CD14-positive monocyte (primary cell): Measurements from ENCODE around the gene MYRF. TPM values are rescaled to one million over a fixed set of nuclear protein-coding genes. Genes with fewer than 3 reads are reported as not detected.
A peak's percentile ranks its signal among the peaks of the same experiment; 100 is the strongest.

Experiments
- DNase-seq, 3 donors: peaks; one replicate each; pipeline ENCODE4 v3.0.0-alpha.2; 2011 to 2022
- H2AFZ ChIP-seq: 2 replicates; pipeline ENCODE4 v1.6.0; 2012; ENCODE audit warnings: mild to moderate bottlenecking, low read depth, low read length, inconsistent platforms; ENCODE audit not compliant: insufficient read depth, poor library complexity, severe bottlenecking
- H3K27ac ChIP-seq, 2 donors: 1 replicate in 1 of 2; 2 replicates in 1 of 2; pipeline ENCODE4 v1.5.1; 2012 to 2013; ENCODE audit warnings: low read length in 2 of 2, control low read depth in 1 of 2, inconsistent platforms in 1 of 2, low read depth in 1 of 2, mild to moderate bottlenecking in 1 of 2
- H3K27me3 ChIP-seq, 2 donors: one replicate each; pipeline versions ENCODE4 v1.6.0 to v1.6.1; 2011 to 2013; ENCODE audit warnings: low read length in 2 of 2; ENCODE audit not compliant: control insufficient read depth in 2 of 2, insufficient read depth in 2 of 2
- H3K36me3 ChIP-seq, 2 donors: replicated peaks in 1 of 2; 1 replicate in 1 of 2; 2 replicates in 1 of 2; pipeline versions ENCODE4 v1.5.1 to v1.6.1; 2012 to 2013; ENCODE audit warnings: low read length in 2 of 2, control low read depth in 1 of 2, inconsistent platforms in 1 of 2, mild to moderate bottlenecking in 1 of 2; ENCODE audit not compliant: insufficient read depth in 2 of 2, control insufficient read depth in 1 of 2
- H3K4me1 ChIP-seq, 2 donors: 1 replicate in 1 of 2; 2 replicates in 1 of 2; pipeline versions ENCODE4 v1.5.1 to v1.6.1; 2012 to 2013; ENCODE audit warnings: low read length in 2 of 2, control low read depth in 1 of 2, inconsistent platforms in 1 of 2, mild to moderate bottlenecking in 1 of 2, moderate library complexity in 1 of 2; ENCODE audit not compliant: insufficient read depth in 2 of 2, control insufficient read depth in 1 of 2
- H3K4me2 ChIP-seq: replicated peaks from 2 replicates; pipeline ENCODE3; 2012; ENCODE audit warnings: low read length, moderate library complexity, mild to moderate bottlenecking; ENCODE audit not compliant: poor library complexity, severe bottlenecking; ENCODE audit errors: extremely low read depth
- H3K4me3 ChIP-seq, 3 experiments: fragments of 200-600 bp in 1 of 3; sonication (generic) in 1 of 3; replicated peaks in 1 of 3; 1 replicate in 2 of 3; 2 replicates in 1 of 3; pipeline ENCODE4 v1.5.1; 2011 to 2013; ENCODE audit warnings: low read length in 3 of 3, mild to moderate bottlenecking in 3 of 3, control low read depth in 2 of 3, low read depth in 2 of 3, inconsistent platforms in 1 of 3, moderate library complexity in 1 of 3
- H3K79me2 ChIP-seq: 2 replicates; pipeline ENCODE4 v1.6.0; 2012; ENCODE audit warnings: mild to moderate bottlenecking, control low read depth, inconsistent platforms, low read length, moderate library complexity; ENCODE audit not compliant: insufficient read depth
- H3K9ac ChIP-seq: 2 replicates; pipeline ENCODE4 v1.6.0; 2017; ENCODE audit warnings: low read length, mild to moderate bottlenecking; ENCODE audit not compliant: insufficient read depth, poor library complexity, severe bottlenecking
- H3K9me3 ChIP-seq, 2 donors: replicated peaks in 1 of 2; 1 replicate in 1 of 2; 2 replicates in 1 of 2; pipeline versions ENCODE4 v1.5.1 to v1.6.1; 2012 to 2013; ENCODE audit warnings: low read length in 2 of 2, control low read depth in 1 of 2; ENCODE audit not compliant: control insufficient read depth in 1 of 2, insufficient read depth in 1 of 2
- H4K20me1 ChIP-seq: 2 replicates; pipeline ENCODE4 v1.6.0; 2012; ENCODE audit warnings: mild to moderate bottlenecking, low read length, control low read depth, moderate library complexity; ENCODE audit not compliant: insufficient read depth
- H3K27ac Mint-ChIP-seq, 7 donors: one replicate each; pipeline ENCODE4 v1.8.0; 2020; ENCODE audit warnings: mild to moderate bottlenecking in 7 of 7, mixed read lengths in 7 of 7, moderate library complexity in 6 of 7, inconsistent platforms in 2 of 7
- H3K27me3 Mint-ChIP-seq, 3 donors: one replicate each; pipeline ENCODE4 v1.8.0; 2021 to 2022; ENCODE audit warnings: low read depth in 3 of 3, mild to moderate bottlenecking in 3 of 3, mixed read lengths in 3 of 3, moderate library complexity in 3 of 3, inconsistent platforms in 1 of 3
- H3K36me3 Mint-ChIP-seq, 2 donors: one replicate each; pipeline ENCODE4 v1.8.0; 2020; ENCODE audit warnings: mixed read lengths in 2 of 2, inconsistent platforms in 1 of 2, mild to moderate bottlenecking in 1 of 2
- H3K4me1 Mint-ChIP-seq: one replicate; pipeline ENCODE4 v1.8.0; 2020; ENCODE audit warnings: mild to moderate bottlenecking, mixed read lengths
- H3K4me3 Mint-ChIP-seq, 2 donors: one replicate each; pipeline ENCODE4 v1.8.0; 2020; ENCODE audit warnings: mild to moderate bottlenecking in 2 of 2, mixed read lengths in 2 of 2, moderate library complexity in 1 of 2
- H3K9me3 Mint-ChIP-seq, 7 donors: one replicate each; pipeline ENCODE4 v1.8.0; 2020 to 2022; ENCODE audit warnings: mixed read lengths in 7 of 7, mild to moderate bottlenecking in 6 of 7, moderate library complexity in 6 of 7, inconsistent platforms in 2 of 7
- CTCF ChIP-seq: fragments of 200-600 bp; IDR thresholded peaks from one replicate; pipeline ENCODE4 v1.8.0; 2022; ENCODE audit warnings: antibody characterized with exemption, mild to moderate bottlenecking
- WGBS: methylation state at CpG from one replicate; pipeline ENCODE4 v1.1.5; 2013; ENCODE audit warnings: missing lambda C conversion rate; ENCODE audit not compliant: insufficient coverage; 5-methylcytosine and 5-hydroxymethylcytosine counted together
- intact Hi-C, 2 donors: fragments of 100-400 bp; cut with micrococcal nuclease; formaldehyde crosslinking; loops; one replicate each; pipeline versions ENCODE4 v1.15.0 to v1.15.1; 2023
- polyA plus RNA-seq, 3 donors: library from polyadenylated mRNA; depleted of rRNA in 1 of 3; unstranded in 2 of 3; stranded (reverse) in 1 of 3; fragments of 300-500 nt in 2 of 3; fragments of >200 nt in 1 of 3; fragmentation: Illumina TruSeq in 2 of 3; gene quantifications; 1 replicate in 2 of 3; 2 replicates in 1 of 3; pipeline ENCODE4 v1.2.3, GENCODE V29; 2012 to 2021

The MYRF gene
- polyA plus RNA-seq, 3 donors, result 0.18 to 0.19 TPM; not detected in 1

DNA sequence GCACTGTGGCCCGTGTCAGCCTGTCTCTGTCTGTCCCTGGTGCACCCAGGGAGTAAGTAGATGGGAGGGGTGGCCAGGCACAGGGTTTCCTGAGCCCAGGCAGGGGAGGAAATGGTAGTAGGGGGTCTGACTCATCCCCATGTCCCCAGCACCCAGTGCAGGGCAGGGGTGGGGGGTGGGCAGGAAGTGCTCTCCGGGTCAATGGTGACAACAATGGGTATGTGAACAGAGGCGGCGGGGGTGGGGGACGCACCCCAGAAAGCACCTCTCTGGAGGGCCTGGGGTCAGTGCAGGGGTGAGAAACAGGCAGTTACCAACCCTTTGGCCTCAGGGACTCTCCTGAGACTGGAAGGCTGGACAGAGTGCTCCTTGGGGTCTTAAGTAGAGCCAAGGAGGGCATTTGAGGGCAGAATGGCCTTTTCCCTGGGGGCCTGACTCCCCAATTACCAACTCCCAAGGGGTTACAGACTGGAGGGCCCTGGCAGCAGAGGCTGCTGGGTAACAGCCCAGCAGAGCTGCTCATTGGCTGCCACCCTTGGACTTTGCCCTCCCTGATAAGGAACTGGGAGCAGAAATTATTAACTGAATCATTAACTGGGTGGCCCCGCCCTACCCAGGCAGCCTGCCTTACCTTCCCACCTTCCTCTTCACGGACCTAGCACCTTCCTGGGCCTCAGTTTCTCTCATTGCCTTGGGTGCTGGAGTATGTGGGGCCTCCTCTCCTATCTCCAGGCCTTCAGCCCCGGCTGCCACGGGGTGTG is 4.2 kb downstream of the MYRF start:
- H3K36me3 ChIP-seq, result no peaks in the 10 kb centered on the region
- H3K9me3 Mint-ChIP-seq, result peaks cover 0 to 6% (median 0%) of the 10 kb centered on the region in 7 donors
- peaks cover 0 to 2% of the 10 kb centered on the region in 2 donors for H3K36me3 Mint-ChIP-seq
- peaks cover 17 to 25% (median 22%) of the 10 kb centered on the region in 3 donors for H3K27me3 Mint-ChIP-seq
- H3K9me3 ChIP-seq, result no peaks in the 10 kb centered on the region
- no peak for TF ChIP-seq CTCF
- no peaks in the 10 kb centered on the region for H4K20me1 ChIP-seq
- no peak overlapping the region for H3K4me3 Mint-ChIP-seq
- peaks cover 4 to 18% of the 10 kb centered on the region in 2 donors for H3K27me3 ChIP-seq
- H2AFZ ChIP-seq, result no peak overlapping the region
- H3K9ac ChIP-seq, result no peak overlapping the region
- no peak overlapping the region for H3K4me2 ChIP-seq
- H3K4me3 ChIP-seq, result no peak overlapping the region
- H3K27ac ChIP-seq, result no peak overlapping the region
- H3K4me1 ChIP-seq, result peaks cover 7 to 21% of the 10 kb centered on the region in 2 donors
- H3K4me1 Mint-ChIP-seq, result peaks cover 22% of the 10 kb centered on the region
- H3K79me2 ChIP-seq, result no peaks in the 10 kb centered on the region
- 79% methylated on average over 4 of the region's 9 CpGs for WGBS
- H3K27ac Mint-ChIP-seq, result peak overlapping the region in 3 of 7 donors; percentile 60 to 71 (median 70)
- intact Hi-C loops, result no loop called here
- DNase-seq, result peak; percentile 31 to 71 (median 49)

- H3K9ac ChIP-seq, result no peak overlapping the region
- peaks cover 18% of the 10 kb centered on the region for H3K4me1 Mint-ChIP-seq
- H3K27me3 ChIP-seq, result peaks cover 0 to 14% of the 10 kb centered on the region in 2 donors
- DNase-seq, result no peak
- no peak overlapping the region for H3K27ac ChIP-seq
- H3K4me2 ChIP-seq, result no peak overlapping the region
- peaks cover 0 to 2% of the 10 kb centered on the region in 2 donors for H3K36me3 Mint-ChIP-seq
- peaks cover 0 to 4% (median 0%) of the 10 kb centered on the region in 7 donors for H3K9me3 Mint-ChIP-seq
- H3K4me1 ChIP-seq, result peaks cover 7 to 16% of the 10 kb centered on the region in 2 donors
- no peaks in the 10 kb centered on the region for H3K9me3 ChIP-seq
- no peaks in the 10 kb centered on the region for H3K36me3 ChIP-seq
- no peak for TF ChIP-seq CTCF
- H4K20me1 ChIP-seq, result no peaks in the 10 kb centered on the region
- WGBS, result 95% methylated on average over 14 of the region's 15 CpGs
- H2AFZ ChIP-seq, result no peak overlapping the region
- H3K27ac Mint-ChIP-seq, result no peak overlapping the region
- intact Hi-C loops, result no loop called here
- H3K4me3 ChIP-seq, result no peak overlapping the region
- no peaks in the 10 kb centered on the region for H3K79me2 ChIP-seq
- H3K27me3 Mint-ChIP-seq, result peaks cover 14 to 20% (median 18%) of the 10 kb centered on the region in 3 donors
- no peak overlapping the region for H3K4me3 Mint-ChIP-seq
Observed at GRCh38 chr11:61757213-61757862, 4.9 kb downstream of the MYRF start.
